Cardiac muscle cell (in vitro differentiated cells and primary cell): ENCODE measurements around the gene TOMM22. TPM values are rescaled to one million over a fixed set of nuclear protein-coding genes. Genes with fewer than 3 reads are reported as not detected.

Experiments used
- DNase-seq, 2 donors: peaks; one replicate each; pipeline versions ENCODE4 v3.0.0 to v3.0.0-alpha.2; 2010 to 2017; ENCODE audit warnings: low read depth in 1 of 2, low spot score in 1 of 2
- H3K27ac ChIP-seq: fragments of 200-600 bp; sonication (generic); 2 replicates; pipeline ENCODE4 v1.5.1; 2016
- H3K27me3 ChIP-seq: fragments of 200-600 bp; sonication (generic); 2 replicates; pipeline ENCODE4 v1.6.0; 2016; ENCODE audit warnings: control low read depth
- H3K36me3 ChIP-seq: fragments of 200-600 bp; sonication (generic); 2 replicates; pipeline ENCODE4 v1.5.1; 2016; ENCODE audit warnings: control low read depth
- H3K4me1 ChIP-seq: fragments of 200-600 bp; sonication (generic); 2 replicates; pipeline ENCODE4 v1.8.1; 2017; ENCODE audit warnings: low read depth, mild to moderate bottlenecking, mixed run types
- H3K4me3 ChIP-seq: fragments of 200-600 bp; sonication (generic); 2 replicates; pipeline ENCODE4 v1.5.1; 2016; ENCODE audit warnings: mild to moderate bottlenecking
- H3K9me3 ChIP-seq: fragments of 200-600 bp; sonication (generic); 2 replicates; pipeline ENCODE4 v1.5.1; 2017; ENCODE audit warnings: low read depth, mild to moderate bottlenecking, control low read depth
- CTCF ChIP-seq: IDR thresholded peaks from 2 replicates; pipeline ENCODE4 v1.5.1; 2012; ENCODE audit warnings: low read depth, mild to moderate bottlenecking, low read length
- polyA plus RNA-seq: library from polyadenylated mRNA; unstranded; fragments of >200 nt; fragmentation: Nextera tagmentation; extraction: Ambion mirVana; gene quantifications from 2 replicates; pipeline ENCODE4 v1.2.1, GENCODE V29; 2016
- total RNA-seq: library from RNA; depleted of rRNA; stranded (reverse); fragments of >200 nt; gene quantifications from 2 replicates; pipeline ENCODE4 v1.2.3, GENCODE V29; 2016

The TOMM22 gene
- total and polyA plus RNA-seq, 2 experiments from 2014 or later, result 46.2 to 151 TPM

DNA sequence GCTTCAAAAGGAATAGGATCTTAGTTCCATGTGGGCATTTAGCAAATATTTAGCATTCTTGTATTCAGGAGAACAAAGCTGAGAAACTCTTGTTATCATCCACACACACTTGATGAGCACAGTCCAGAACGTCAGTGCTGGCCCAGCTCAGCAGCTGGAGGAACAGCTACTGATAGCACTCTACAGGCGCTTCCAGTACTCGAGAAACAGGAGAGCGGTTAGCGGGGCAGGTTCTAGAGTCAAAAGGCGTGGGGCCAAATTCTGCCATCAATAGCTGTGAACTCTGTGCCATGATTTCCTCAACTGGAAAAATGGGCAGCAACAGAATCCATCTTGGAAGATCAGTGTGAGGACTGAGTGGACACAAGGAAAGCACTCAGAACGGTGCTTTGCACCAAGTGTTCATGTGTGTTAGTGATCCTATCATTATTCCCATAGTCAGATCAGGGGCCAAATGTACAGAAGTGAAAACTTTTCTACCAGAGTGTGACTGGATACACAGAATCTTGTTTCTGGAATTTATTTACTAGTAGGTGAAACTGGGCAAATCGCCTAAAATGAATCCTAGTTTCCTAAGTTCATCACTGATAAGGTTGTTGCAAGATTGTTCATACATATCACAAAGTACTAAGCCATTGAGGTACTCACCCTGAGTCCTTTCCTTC, 15.8 kb downstream of the TOMM22 start:
- Histone ChIP-seq H3K9me3 (no peaks in the 10 kb centered on the region), H3K27ac (peak overlapping the region; percentile 15), H3K4me3 (no peak overlapping the region)

DNA sequence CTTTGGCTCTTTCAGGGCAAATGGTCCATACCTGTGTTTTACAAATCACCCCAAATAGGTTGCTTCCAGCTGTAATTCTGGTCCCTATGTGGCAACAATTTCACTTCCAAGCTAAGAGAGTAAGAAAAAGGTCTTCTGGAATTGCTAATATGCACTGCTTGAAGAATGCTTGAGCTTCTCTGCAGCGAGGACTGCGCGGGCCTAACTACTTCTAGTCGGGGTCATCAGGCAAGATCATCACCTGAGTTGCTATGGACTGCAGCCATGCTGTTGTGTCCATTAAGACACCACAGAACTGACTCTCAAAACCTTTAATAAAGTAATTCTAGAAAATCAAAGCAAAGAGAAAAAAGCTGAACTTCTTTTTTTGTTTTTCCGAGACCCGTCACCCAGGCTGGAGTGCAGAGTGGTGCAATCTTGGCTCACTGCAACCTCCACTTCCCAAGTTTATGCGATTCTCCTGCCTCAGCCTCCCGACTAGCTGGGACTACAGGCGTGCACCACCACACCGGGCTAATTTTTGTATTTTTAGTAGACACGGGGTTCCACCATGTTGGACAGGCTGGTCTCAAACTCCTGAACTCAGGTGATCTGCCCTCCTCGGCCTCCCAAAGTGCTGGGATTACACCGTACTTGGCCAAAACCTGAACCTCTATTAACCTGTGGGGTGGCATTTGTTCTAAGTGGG, 16.8 kb downstream of the TOMM22 start:
- no peak for TF ChIP-seq CTCF
- Histone ChIP-seq H3K4me1 (peaks cover 22% of the 10 kb centered on the region), H3K9me3 (no peaks in the 10 kb centered on the region), H3K27me3 (no peaks in the 10 kb centered on the region), H3K27ac (no peak overlapping the region), H3K36me3 (no peaks in the 10 kb centered on the region), H3K4me3 (no peak overlapping the region)
- no peak for DNase-seq

More for the DNA sequence above, 15.8 kb downstream of the TOMM22 start:
- no peak for TF ChIP-seq CTCF
- peaks cover 22% of the 10 kb centered on the region for H3K4me1 ChIP-seq
- H3K36me3 ChIP-seq, result no peaks in the 10 kb centered on the region
- H3K27me3 ChIP-seq, result no peaks in the 10 kb centered on the region
- DNase-seq, result peak; percentile 25 to 80

DNA sequence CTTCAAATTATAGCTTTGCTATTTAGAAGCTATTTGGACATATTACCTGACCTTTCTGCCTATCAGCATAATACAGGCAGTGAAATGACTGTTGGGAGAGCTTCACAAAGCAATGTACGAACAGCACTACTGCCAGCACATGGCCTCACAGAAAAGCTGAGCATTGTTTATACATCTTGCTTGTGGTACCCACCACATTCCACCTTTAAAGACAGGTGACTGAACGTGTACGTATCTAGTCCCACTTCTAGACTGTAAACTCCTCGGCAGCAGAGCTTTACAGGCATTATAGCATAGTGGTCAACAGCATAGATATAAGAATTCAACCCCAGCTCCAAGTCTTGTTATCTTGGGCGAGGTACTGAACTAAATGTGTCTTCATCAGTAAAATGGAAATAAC, 17.4 kb downstream of the TOMM22 start:
- Histone ChIP-seq H3K9me3 (no peaks in the 10 kb centered on the region), H3K4me3 (peak overlapping the region; percentile 75), H3K27ac (no peak overlapping the region), H3K27me3 (no peaks in the 10 kb centered on the region), H3K36me3 (no peaks in the 10 kb centered on the region), H3K4me1 (peaks cover 22% of the 10 kb centered on the region)
- no peak for TF ChIP-seq CTCF
- DNase-seq, result no peak

DNA sequence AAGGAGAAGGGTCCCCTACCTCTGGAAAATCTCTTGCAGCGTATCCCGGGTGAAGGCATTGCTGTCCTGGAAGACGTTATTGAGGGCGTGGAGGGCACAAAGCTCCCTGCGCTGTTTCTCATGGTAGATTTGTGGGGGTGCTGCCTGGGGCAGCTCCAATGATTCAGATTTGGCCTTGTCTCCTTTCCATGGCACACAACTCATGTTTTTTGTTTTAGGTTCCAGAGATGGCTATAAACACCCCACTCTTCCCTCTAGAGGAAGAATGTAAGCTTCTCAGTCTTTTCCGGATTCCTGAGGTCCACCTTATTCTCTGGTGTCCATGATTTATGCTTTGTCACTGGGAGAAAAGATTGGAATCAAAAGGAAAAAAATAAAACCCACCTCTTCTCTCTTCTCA, 18.0 kb downstream of the TOMM22 start:
- peaks cover 25% of the 10 kb centered on the region for H3K4me1 ChIP-seq
- no peaks in the 10 kb centered on the region for H3K9me3 ChIP-seq
- H3K27me3 ChIP-seq, result no peaks in the 10 kb centered on the region
- peak overlapping the region; percentile 75 for H3K4me3 ChIP-seq
- TF ChIP-seq CTCF, result no peak
- peak in 1 of 2 donors; percentile 55 for DNase-seq
- peak overlapping the region; percentile 97 for H3K27ac ChIP-seq
- no peaks in the 10 kb centered on the region for H3K36me3 ChIP-seq

DNA sequence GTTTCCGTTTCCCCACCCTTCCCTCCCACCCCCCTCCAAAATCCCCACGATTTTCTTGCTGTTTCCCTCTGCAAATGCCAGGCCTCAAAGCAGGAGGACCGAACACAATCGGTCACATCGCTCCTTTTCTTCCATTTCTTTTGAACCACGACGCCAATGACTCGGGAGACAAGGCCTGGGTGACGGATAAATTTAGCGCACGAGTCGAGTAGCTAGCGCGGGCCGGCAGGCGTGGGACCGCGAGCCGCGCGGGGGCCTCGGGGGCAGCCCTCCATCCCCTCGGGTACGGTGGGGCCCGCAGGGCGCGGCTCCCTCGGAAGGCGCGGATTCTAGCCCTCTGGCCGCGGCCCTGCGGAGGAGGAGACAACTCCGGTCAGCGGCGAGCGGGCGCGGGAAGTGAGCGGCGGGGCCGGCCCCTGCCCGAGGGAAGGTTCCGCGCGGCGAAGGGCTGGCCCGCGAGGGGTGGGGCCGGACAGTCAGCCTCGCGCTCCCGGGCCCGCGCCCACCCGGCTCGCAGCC, 18.6 kb downstream of the TOMM22 start:
- Histone ChIP-seq H3K27ac (peak overlapping the region; percentile 97), H3K36me3 (no peaks in the 10 kb centered on the region), H3K4me1 (peaks cover 26% of the 10 kb centered on the region), H3K27me3 (no peaks in the 10 kb centered on the region), H3K4me3 (peak overlapping the region; percentile 75), H3K9me3 (no peaks in the 10 kb centered on the region)
- DNase-seq, result peak in 1 of 2 donors; percentile 78
- TF ChIP-seq CTCF, result no peak
